SK-N-MC (cell line): ENCODE results near the gene CCM2.

ENCODE experiments used
- EZH2 ChIP-seq: fragments of 200-600 bp; sonication (generic); IDR thresholded peaks from one replicate; pipeline ENCODE4 v1.6.1; 2017; ENCODE audit warnings: antibody characterized with exemption
- POLR2AphosphoS5 ChIP-seq: IDR thresholded peaks from 2 replicates; pipeline ENCODE4 v1.6.1; 2012; ENCODE audit warnings: mild to moderate bottlenecking, low read depth, low read length, borderline replicate concordance

DNA sequence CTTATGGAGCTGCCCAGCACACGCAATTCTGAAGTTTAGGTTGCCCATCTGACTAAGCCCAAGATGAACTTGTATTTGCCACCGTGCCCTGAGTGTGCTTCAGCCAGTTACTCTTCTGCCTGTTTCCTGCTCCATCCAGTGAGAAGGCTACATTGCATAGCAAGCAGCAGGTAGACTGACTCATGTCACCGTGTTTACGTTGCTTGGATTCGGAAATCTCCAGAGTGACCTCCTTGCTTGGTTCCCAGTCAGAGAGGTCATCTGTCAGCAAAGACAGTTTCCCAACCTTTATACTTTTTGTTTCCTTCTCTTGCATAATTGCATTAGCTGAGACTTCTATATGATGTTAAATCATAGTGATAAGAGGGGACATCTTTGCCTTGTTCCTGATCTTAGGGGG, 57.9 kb downstream of the CCM2 start:
- TF ChIP-seq EZH2 = no peak
- TF ChIP-seq POLR2AphosphoS5 = no peak
